A549 treated with Mapracorat at 1 μM for 4 hours (cell line): ENCODE data around the gene LIN37. TPM values are rescaled to one million over a fixed set of nuclear protein-coding genes. Genes with fewer than 3 reads are reported as not detected.

Experiments used
- total RNA-seq: library from RNA; stranded (reverse); fragments of 200-300 nt; extraction: Qiagen RNA extraction; gene quantifications from 5 replicates; pipeline ENCODE4 v1.2.3, GENCODE V29; 2022

LIN37 gene
- total RNA-seq = 20.3 to 28.5 TPM (median 22.0 TPM) in 5 replicates

GRCh38 chr19:35748106-35749020 is at the start of gene LIN37:
LIN37 (plus strand) TSS chr19:35748576; CDS start chr19:35748725, 149 bp downstream.

GRCh38 chr19:35704218-35704617 is 44.2 kb upstream of the LIN37 start, which contains the start of gene ZBTB32:
ZBTB32 (plus strand) TSS chr19:35704558; CDS start chr19:35714627, 10,069 bp downstream.

GRCh38 chr19:35717665-35718344 is 30.6 kb upstream of the LIN37 start, which contains the start of gene KMT2B:
KMT2B (plus strand) TSS chr19:35718003; CDS start chr19:35718019, 16 bp downstream.

GRCh38 chr19:35742121-35742724 is 6.2 kb upstream of the LIN37 start, which contains the start of gene IGFLR1:
IGFLR1 (minus strand) TSS chr19:35742452; CDS start chr19:35741180, 1,272 bp downstream.

GRCh38 chr19:35745328-35746086 is 2.9 kb upstream of the LIN37 start, which contains the start of the genes PSENEN and U2AF1L4:
PSENEN (plus strand) TSS chr19:35745651; CDS start chr19:35745931, 280 bp downstream.
U2AF1L4 (minus strand) TSS chr19:35745418; CDS start chr19:35745391, 27 bp downstream.

GRCh38 chr19:35756377-35757230 is 8.2 kb downstream of the LIN37 start, which contains the start of gene HSPB6:
HSPB6 (minus strand) TSS chr19:35757029; CDS start chr19:35757008, 21 bp downstream.

GRCh38 chr19:35757749-35758608 is 9.6 kb downstream of the LIN37 start, which contains the start of gene PROSER3:
PROSER3 (plus strand) TSS chr19:35758176; CDS start chr19:35758216, 40 bp downstream.

GRCh38 chr19:35775298-35776101 is 27.1 kb downstream of the LIN37 start, which contains the start of gene ARHGAP33:
ARHGAP33 (plus strand) TSS chr19:35775564; CDS start chr19:35775659, 95 bp downstream.

Other genes with a start within 250 kb of the LIN37 start
- 32.5 to 41.2 TPM (median 37.6 TPM) in 5 replicates for gene DMKN, start 234.9 kb upstream of the LIN37 start, total RNA-seq
- 2.4 to 3.3 TPM (median 3.2 TPM) in 5 replicates for gene SBSN, start 220.3 kb upstream of the LIN37 start, total RNA-seq
- 0.21 TPM in 1 of 5 replicates, not detected in the others for gene GAPDHS, start 215.1 kb upstream of the LIN37 start, total RNA-seq
- gene TMEM147, start 202.9 kb upstream of the LIN37 start, total RNA-seq = 374 to 446 TPM (median 422 TPM) in 5 replicates
- 0.06 TPM in 1 of 5 replicates, not detected in the others for gene ATP4A, start 184.9 kb upstream of the LIN37 start, total RNA-seq
- gene PMIS2, start 162.4 kb upstream of the LIN37 start, total RNA-seq = not detected in 5 replicates
- 11.3 to 18.9 TPM (median 15.0 TPM) in 5 replicates for gene HAUS5, start 135.8 kb upstream of the LIN37 start, total RNA-seq
- gene RBM42, start 119.5 kb upstream of the LIN37 start, total RNA-seq = 148 to 214 TPM (median 206 TPM) in 5 replicates
- gene ETV2, start 106.8 kb upstream of the LIN37 start, total RNA-seq = 1.7 to 3.1 TPM (median 2.9 TPM) in 5 replicates
- gene COX6B1, start 100.3 kb upstream of the LIN37 start, total RNA-seq = 1,323 to 1,675 TPM (median 1,366 TPM) in 5 replicates
- gene UPK1A, start 82.1 kb upstream of the LIN37 start, total RNA-seq = 0.72 to 1.1 TPM (median 0.94 TPM) in 5 replicates
- not detected in 5 replicates for gene ZBTB32, start 44.0 kb upstream of the LIN37 start, total RNA-seq
- 46.2 to 63.6 TPM (median 56.5 TPM) in 5 replicates for gene KMT2B, start 30.6 kb upstream of the LIN37 start, total RNA-seq
- gene IGFLR1, start 6.1 kb upstream of the LIN37 start, total RNA-seq = 10.2 to 14.6 TPM (median 11.8 TPM) in 5 replicates
- gene U2AF1L4, start 3.2 kb upstream of the LIN37 start, total RNA-seq = 24.6 to 30.2 TPM (median 25.0 TPM) in 5 replicates
- gene PSENEN, start 2.9 kb upstream of the LIN37 start, total RNA-seq = 288 to 310 TPM (median 290 TPM) in 5 replicates
- gene HSPB6, start 8.5 kb downstream of the LIN37 start, total RNA-seq = 0.12 to 0.28 TPM (median 0.19 TPM) in 3 of 5 replicates, not detected in the others
- gene PROSER3, start 9.6 kb downstream of the LIN37 start, total RNA-seq = 24.6 to 30.3 TPM (median 28.2 TPM) in 5 replicates
- gene ARHGAP33, start 27.0 kb downstream of the LIN37 start, total RNA-seq = 3.9 to 9.3 TPM (median 7.6 TPM) in 5 replicates
- gene PRODH2, start 64.3 kb downstream of the LIN37 start, total RNA-seq = 0.16 to 0.53 TPM (median 0.34 TPM) in 5 replicates
- gene NPHS1, start 103.9 kb downstream of the LIN37 start, total RNA-seq = 0.27 to 0.75 TPM (median 0.56 TPM) in 5 replicates
- 0.42 to 0.60 TPM (median 0.55 TPM) in 5 replicates for gene KIRREL2, start 108.3 kb downstream of the LIN37 start, total RNA-seq
- 73.4 to 99.4 TPM (median 94.1 TPM) in 5 replicates for gene APLP1, start 120.0 kb downstream of the LIN37 start, total RNA-seq
- 5.5 to 7.7 TPM (median 6.2 TPM) in 5 replicates for gene NFKBID, start 152.0 kb downstream of the LIN37 start, total RNA-seq
- gene HCST, start 154.0 kb downstream of the LIN37 start, total RNA-seq = 0.30 to 0.45 TPM (median 0.35 TPM) in 5 replicates
- not detected in 5 replicates for gene TYROBP, start 159.7 kb downstream of the LIN37 start, total RNA-seq
- gene LRFN3, start 187.8 kb downstream of the LIN37 start, total RNA-seq = 12.9 to 23.3 TPM (median 21.0 TPM) in 5 replicates
- 28.4 to 51.5 TPM (median 47.8 TPM) in 5 replicates for gene SDHAF1, start 246.6 kb downstream of the LIN37 start, total RNA-seq